ENCODE data around the gene MPRIP.

GRCh38 chr17:17241656-17242055 is 199.4 kb downstream of the MPRIP start:
- TF ChIP-seq ZBTB4 (CRISPR knock-in tag; IDR thresholded peaks at IDR 0.05; ENCODE audit: borderline replicate concordance) (no peak), ZBTB26 (CRISPR knock-in tag; IDR thresholded peaks at IDR 0.05; ENCODE audit: borderline replicate concordance) (no peak), MAFK (conservative IDR thresholded peaks at IDR 0.05 in 1 of 2, IDR thresholded peaks at IDR 0.05 in 1 of 2; ENCODE audit: low read length in 2 of 2) (no peak), CTCF (CRISPR knock-in tag; IDR thresholded peaks at IDR 0.05) (no peak)
